ENCODE measurements around the gene UBL7.

The UBL7 gene

DNA sequence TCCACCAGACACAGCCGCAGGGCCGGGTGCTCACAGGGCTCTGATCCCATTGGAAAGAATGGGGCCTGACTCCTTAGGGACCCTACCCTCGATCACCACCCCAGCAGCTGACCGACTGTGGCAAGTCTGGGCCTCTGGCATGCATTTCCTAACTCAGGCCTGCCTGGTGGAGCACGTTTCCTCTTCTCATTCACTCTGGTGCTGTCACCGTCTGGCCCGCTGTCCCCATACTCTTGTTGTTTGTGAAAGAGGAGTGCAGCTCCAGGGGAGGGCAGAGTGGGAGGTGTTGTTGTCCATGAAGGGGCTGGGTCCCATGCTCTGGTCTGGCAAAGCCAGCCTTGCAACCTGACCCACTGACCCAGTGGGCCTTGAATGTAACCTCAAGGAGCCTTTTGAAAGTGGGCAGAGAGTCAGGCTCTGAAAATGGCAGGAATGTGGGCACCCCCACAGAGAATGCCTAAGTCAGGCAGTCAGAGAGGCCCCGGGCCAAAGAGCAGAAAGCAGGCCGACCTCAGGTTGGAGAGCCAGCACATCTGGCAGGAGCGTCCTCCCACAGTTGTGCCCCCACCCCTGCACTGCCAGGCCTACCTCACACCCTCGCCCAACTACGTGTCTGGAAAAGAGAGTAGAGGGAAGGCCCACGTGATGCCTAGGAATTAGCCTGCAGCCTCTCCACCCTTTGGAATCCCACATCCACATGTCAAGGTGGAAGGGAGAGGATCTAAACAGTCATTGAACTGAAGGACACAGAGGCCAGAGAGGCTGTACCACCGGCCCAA is 38.1 kb downstream of the UBL7 start:
- DNase-seq (ENCODE audit: low spot score) = peak; percentile 37

DNA sequence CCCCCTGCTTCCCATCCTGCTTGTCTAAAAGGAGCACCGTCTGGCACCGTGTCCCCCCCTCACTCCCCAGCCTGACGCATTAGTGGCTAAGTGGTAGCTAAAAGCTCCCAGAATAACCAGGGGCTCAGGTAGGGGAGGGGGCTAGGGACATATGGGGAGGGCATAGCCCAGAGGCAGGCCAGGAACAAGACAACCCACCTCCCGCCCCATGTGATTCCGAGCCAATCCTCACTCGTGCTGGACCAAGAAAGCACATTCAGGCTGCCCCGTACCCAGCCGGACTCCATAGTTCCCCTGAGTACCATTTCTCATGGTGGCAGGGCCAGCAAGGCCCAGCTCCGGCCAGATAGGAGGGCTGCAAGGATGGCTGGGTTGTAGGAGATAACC is 38.7 kb downstream of the UBL7 start:
- DNase-seq (ENCODE audit: low spot score) = no peak

DNA sequence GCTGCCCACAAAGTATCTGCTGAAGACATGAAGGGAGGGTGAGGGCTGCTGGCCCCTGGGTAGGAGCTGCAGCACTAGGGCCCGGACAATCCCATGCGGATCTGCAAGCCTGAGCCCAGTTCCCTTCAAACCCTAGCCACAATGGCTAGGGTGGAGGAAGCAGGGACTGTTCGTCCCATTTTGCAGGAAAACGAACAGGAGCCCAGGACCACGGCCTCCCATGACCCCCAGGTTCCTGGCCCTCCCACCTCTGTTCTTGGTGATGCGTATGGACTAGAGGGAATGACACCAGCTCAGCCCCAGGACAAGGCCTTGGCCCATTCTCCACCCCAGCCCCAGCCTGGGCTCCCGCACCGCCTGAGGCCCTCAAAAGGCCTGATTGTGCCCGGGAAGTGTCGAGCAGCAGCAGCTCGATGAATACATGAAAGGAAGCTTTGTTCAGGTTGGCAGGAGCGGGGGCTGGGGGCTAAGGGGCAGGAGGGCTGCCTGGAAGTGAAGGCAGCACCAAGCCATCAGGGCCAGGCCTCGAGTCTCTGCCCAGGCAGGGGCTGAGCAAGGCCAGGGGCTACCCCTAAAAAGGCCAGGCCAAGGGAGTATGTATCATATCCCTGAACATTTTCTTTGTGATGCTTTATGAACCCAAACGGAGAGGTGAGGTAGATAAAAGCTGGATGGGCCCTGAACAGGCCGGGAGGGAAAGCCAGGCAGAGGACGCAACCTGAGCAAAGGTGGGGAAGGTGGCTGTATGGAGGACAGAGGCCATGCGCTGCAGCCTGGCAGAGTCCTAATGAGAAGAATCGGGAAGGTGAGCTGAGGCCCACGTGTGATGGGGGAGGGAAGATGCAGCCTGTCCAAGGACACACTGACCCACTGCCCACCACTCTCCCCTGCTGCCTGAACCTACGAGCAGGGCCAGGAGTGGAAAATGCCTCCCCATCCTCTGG is 39.4 kb downstream of the UBL7 start:
- DNase-seq (ENCODE audit: low spot score) = no peak

DNA sequence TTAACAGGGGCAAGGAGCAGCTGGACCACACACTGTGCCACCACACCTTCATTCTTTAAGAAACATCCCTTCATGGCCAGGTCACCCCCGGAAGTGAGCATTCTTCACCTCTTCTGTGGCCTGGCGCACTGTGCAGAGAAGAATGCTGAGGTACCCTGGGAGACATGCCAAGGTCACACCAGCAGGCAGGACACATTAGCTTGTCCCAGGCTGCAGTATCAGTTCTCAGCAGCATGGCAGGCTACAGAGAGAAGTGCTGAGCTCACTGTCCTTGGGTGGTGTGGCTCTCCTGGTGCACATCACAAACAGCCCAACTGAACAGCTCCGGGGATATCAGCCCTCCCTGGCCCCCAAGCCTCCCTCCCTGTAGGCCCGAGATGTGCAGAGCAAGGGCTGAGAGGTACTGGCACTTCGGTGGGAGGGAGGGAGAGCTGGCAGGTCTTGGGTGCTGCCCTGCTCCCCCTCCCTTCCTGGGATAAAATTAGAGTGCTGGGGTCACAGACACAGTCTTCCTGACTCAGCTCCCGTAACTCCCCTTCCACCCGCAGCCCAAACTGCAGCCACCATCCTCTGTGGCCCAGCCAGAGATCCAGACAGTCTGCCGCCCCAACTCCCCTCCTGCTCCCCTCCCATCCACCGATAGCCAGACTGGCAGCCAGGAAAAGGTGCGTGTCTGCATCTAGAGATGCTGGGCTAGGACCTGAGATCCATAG is 40.6 kb downstream of the UBL7 start:
- DNase-seq (ENCODE audit: low spot score) = peak; percentile 43

DNA sequence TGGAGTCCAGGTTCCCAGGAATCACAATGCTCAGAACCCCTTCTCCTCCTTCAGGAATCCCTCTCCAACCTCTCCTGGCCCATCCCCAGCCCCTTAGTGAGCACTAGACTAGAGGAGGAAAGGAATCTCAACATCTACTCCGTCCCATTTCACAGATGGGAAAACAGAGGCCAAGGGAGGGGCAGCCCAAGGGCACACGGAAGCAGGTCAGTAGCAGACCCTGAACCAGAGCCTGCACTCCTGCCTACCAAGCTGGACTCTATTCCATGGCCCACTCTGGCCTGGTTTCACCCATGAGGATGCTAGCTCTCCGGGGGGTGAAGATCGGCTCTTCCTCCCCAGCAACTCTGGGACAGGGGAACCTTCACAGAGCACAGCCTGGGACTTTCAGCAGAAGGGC is 41.5 kb downstream of the UBL7 start:
- no peak for DNase-seq (ENCODE audit: low spot score)

DNA sequence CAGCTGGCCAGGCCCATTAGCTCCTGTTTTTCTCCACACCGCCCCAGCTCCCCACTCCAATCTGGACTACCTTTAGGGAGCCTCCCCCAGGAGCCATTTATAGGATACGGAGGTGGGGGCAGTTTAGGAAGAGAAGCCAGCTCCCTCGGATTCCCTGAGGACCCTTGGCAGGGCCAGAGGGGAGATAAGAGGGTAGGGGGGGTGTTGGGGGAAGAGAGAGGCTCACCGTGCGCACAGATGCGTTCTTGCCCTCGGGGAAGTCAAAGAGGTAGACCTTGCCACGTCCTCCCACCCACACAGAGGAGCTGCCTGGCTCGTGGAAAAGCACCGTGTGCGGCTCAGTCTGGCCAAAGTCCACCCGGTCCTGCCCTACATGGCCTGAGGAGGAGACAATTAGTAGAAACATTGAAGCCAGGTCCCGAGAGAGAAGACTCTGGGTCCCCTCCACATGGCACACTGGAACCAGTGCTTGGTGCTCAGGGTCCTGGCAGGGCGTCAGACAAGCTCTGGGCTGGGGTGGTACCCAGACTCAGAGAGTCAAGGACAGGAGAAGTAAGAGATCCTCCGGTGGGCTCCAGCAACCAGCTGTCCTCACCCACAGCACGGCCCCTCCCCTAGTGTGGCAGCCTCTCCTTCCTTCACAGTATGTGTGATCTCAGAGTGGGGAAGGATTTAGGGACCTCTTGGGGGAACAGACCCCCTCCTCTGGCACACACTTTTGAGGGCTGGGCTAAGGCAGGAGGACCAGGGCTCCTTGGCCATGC is 42.2 kb downstream of the UBL7 start:
- DNase-seq (ENCODE audit: low spot score) = no peak

DNA sequence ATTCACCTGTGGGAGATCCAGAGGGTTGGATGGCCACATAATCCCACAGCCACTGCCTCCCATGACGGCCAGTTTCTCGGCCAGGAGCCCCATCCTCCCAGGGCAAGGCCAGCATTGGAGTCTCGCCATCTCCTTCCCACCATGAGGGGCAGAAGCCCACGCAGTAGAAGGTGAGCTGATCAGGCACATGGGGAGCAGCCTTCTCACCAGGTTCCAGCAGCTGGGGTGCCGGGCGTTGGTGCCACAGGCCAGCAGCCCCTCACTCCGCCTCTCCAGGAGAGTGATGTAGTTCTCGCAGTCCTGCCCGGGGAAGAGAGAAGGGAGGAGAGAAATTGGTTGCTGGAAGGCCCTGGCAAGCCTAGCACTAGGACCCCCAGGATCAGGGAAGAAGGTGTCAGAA is 43.3 kb downstream of the UBL7 start:
- DNase-seq (ENCODE audit: low spot score) = no peak

DNA sequence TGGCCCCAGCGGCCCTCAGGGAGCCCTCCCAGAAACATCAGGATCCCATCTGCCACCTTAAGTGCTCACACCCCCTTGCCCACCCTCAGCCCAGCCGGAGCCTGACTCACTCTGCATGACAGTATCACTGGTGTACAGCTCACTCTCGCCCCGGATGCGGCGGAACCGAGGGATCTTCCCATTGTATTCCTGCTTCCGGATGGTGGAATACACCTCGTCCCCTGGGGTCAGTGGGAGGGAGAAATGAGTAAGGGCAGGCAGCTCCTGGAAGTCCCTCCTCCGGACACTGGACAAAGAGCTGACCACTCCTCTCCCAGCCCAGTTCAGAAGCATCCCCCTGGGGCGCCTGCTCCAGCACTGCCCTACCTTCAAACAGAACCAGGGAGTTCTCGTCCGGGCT is 43.7 kb downstream of the UBL7 start:
- DNase-seq (ENCODE audit: low spot score) = no peak

DNA sequence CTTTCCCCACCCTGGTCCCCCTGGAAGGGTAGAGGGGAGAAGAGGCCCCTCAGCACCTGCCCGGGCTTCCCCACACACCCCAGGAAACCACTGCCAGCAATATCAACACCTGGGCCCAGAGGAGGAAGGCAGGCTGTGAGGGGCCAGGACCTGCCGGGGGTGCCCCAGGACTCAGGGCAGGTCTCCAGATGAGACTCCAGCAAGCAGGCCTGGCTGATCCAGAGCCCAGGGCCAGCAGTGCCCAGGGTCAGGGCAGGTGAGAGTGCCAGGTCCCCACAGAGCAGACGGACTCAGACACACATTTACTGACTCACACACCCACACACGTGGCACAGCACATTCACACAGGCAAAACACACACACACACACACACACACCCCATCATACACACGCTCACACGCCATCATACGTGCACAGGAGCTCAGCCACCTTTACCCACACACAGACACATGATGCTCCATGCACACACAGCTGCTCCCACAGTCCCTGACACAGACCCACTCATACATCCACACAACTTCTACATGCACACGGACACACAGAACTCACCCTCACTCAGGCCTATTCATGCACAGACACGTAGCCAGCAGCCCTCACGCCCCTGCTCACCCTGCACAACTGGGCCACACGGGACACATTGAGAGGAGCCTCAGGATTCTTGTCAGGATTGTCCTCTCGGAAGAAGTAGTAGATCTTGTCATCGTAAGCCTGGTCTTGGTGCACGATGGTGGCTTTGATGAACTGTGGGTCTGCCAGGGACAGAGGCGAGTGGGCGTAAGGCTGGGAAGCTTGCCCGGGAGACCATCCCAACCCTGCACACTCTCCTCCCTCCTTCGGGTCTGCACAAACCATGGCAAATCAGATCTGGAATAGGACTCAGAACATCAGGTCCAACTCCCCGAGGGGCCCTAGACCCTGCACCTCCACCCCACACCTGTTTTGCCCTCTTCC is 44.7 kb downstream of the UBL7 start:
- DNase-seq (ENCODE audit: low spot score) = no peak

DNA sequence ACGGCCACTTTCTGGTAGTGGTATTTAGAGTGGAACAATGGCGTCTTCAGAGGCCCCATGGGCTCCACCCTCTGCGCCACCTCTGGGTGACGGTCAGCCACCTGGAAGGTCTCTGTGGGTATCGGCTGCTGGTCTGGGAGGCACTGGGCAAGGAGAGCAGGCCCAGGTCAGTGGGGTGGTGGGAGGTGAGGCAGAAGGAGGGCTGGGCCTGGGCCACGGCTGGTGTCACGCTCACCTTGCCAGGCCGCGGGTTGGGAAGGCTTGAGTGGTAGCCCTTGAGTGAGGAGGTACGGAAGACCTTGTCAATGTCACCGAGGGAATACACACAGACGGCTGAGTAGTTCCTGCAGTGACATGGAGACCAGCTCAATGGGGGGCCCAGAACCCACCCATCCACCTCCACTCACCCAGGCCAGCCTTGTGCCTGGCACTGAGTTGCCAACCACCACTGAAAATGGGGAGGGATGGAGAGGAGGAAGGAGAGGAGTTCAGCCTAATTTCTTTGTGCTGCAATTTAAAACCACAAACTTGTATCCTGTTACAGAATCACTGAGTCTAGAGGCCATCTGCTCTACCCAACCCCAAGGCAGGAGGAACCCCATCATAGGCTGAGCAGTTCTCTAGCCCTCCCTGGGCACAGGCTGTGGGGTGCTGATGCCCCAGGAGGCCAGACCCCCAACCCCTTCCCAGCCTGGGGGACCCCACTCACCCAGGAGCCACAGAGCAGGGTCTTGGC is 46.2 kb downstream of the UBL7 start:
- DNase-seq (ENCODE audit: low spot score) = no peak

DNA sequence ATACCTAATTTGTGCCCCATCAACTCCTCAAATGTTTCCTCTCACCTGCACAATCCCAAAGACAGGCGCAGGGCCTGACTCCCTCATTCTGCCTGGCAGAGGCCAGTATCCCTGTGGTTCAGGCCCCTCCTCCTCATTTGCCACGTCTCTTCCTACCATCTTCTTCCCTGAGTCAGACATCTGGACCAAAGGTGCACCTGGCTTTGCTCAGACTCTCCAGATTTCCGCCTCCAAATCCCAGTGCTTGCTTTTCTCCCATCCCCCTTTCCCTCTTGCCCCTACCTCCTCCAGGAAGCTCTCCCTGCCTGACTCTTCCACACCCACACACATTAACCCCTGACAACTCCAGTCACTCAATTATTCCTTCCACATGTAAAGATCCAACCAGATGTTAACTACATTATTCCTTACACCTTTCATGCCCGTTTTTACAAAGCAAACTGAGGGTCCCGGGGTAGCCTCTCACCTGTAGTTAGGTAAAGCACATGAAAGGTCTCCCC is 46.8 kb downstream of the UBL7 start:
- DNase-seq (ENCODE audit: low spot score) = no peak

DNA sequence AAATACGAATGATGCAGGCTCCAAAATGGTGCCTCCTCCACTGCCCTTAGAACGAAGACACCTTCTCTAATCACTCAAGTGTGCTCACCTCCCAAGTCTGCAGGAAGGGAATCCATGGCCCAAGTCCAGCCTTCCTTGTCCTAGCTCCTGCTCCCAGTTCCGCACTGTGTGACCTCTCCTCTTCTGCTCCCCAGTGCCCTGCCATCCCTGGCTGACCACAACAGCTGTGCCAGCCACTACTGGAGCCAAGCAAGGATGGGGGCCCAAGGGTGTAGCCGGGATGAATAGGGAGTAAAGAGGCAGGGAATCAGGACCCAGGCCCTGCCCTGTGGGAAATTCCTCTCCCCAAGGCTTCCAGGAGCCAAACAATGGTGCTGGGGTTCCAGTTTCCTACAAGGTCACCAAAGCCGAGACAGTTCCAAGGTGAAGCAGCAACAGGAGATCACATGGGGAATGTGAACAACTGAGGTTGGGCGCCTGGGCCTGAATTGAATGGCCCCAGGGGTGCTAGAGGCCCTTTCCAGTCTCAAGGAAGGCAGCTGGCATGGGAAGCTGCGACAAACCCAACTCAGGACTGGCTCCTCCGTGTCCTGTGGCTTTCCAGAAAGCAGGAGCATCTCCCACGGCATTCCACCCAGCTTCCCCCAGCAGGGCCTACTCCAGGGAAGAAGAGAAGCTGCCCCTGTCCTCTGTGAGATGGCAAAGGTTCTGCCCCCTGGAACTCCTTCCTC is 47.4 kb downstream of the UBL7 start:
- DNase-seq (ENCODE audit: low spot score) = no peak

DNA sequence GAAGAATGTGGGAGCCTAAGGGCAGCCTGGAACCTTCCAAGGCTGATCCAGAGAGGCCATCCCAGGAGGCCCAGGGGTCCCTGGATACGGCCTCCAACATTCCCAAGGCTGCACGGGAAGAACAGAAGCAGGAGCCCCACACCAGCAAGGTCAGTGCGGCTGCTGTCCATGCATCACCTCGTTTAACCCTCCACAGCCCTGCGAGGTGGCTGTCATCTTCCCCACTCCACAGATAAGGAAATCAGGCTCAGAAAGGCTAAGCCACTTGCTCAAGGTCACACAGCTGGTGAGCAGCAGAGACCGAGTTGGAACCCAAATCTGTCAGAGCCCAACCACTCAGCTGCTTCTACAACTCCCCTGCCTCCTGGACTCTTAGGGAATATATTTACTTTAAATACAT is 48.8 kb downstream of the UBL7 start:
- no peak for DNase-seq (ENCODE audit: low spot score)

DNA sequence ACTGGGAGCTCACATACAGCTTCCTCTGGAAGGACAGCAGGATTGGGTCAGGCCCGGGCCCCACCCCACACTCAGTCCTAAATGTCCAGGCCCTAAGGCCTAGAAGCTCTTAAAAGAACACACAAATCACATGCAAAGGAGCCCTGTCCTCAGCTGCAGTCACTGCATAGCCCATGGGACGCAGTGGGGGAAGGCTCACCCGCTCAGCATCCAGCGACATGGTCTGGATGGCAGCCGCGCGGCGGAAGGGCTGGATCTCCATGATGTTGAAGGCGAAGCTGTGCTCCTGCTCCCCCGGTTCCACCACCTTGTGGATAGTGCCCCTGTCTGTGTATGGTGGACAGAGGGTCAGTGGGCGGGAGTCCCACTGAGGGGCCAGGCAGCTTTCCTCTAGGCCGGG is 49.3 kb downstream of the UBL7 start:
- no peak for DNase-seq (ENCODE audit: low spot score)

DNA sequence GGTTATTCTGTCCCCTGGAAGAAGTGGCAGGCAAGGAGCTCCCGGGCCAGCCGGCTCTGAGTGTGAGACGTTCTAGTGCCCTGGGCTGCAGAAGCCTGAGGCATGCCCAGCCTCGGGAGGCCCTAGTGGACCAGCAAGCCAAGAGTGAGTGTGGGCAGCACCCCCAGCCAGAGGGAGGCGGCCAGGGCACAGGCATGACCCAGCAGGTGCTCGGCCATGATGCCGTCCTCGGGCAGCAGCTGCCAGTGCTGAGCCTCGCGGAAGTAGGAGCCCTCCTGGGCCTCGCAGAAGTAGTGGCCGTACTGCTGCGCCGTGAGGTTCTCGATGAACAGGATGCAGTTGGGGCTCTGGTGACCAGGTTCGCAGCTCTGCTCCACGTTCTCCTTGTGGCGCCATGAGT is 50.5 kb downstream of the UBL7 start:
- DNase-seq (ENCODE audit: low spot score) = no peak

DNA sequence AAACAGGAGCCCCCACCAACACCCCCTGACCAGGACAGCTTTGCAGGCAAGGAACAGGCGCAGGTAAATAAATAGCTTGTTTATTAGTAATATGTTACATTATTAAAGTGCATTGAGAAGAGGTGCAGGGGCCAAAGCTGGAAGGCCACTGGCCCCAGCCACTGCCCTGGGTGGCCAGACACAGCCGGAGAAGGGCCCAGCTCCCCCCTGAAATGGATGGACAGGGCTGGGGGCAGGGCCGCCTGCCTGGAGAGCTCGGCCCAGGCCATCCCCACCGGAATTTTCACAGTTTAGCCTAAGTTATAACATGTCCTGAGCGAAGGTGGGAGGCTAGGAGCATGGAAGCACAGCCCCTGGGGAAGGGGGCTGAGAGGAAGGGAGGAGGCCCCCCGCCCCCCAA is 51.7 kb downstream of the UBL7 start:
- DNase-seq (ENCODE audit: low spot score) = no peak

DNA sequence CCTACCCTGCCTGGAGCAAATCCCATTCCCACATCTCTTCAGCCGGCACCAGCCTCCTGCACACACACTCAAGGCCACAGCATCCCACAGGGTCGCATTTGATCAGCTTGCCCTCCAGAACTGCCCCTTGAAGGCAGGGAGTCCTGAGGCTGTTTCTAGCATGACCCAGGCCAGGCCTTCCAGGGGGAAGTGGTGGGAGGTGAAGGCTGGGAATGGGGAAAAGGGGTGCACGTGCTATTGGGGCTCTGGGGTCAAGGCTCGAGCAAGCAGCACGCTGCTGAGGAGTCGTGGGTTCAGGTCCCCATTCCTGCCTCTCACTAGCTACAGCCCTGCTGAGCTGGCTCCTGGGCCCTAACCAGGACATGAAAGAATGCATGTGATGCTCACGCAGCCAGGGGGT is 52.1 kb downstream of the UBL7 start:
- DNase-seq (ENCODE audit: low spot score) = no peak

DNA sequence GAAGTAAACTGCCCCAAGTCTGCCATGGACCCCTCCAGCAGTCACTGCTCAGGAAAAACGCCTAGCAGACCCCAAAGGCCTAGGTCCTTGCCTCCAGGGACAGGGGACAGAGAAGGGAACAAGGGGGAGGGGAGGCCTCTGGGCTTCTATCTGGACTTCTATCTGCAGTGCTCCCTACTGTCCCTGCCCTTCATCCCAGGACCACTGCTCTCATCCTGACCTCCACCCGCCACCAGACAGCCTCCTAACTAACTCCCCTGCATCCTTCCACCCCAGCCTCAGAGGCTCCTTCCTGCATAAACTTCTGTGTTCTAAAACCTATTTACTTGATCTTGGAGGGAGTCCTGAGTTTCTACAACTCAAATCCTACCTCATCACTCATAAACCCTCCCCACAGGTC is 52.6 kb downstream of the UBL7 start:
- DNase-seq (ENCODE audit: low spot score) = no peak

DNA sequence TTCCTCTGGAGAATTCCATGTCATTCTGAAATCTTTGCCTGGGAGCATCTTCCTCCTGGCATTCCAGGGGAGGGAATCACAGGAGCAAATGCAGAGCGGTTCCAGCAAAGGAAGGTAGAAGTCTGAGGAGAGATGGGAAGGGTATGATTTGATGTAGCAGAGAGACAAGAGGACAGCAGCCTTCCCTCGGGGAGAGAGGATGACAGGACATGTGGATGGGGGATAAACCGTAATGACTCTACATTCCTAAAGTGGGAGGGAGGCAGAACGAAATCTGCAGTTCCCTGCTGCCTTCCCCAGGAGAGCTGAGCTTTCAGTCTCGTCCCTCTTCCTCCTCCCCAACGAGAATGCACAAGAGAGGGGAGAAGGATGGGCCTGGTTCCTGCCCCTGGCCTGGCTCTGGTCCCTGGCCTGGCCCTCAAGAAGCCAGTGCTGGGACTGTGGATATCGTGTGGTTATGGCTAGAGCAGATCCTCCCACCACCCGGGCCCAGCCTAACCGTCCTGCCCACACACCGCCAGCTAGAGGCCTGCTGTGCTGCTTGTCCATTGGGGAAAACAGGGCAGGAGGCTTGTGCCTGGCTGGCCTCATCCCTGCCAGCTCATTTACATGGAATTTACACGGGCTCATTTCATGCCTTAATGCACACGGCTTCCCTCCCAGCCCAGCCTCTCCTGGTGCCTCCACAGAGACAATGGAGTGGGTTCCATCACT is 53.8 kb downstream of the UBL7 start:
- no peak for DNase-seq (ENCODE audit: low spot score)

Data from LoVo (cell line).